ENCODE measurements around the gene TNKS2. TPM values are rescaled to one million over a fixed set of nuclear protein-coding genes. Genes with fewer than 3 reads are reported as not detected.
"Not testable (repeated sequence)": the region's sequence is repeated elsewhere in the genome, so short reads cannot be mapped to it uniquely, and the experiment has no call there.

The TNKS2 gene
- total RNA-seq, 1 donor from 2014 or later = 53.4 TPM

DNA sequence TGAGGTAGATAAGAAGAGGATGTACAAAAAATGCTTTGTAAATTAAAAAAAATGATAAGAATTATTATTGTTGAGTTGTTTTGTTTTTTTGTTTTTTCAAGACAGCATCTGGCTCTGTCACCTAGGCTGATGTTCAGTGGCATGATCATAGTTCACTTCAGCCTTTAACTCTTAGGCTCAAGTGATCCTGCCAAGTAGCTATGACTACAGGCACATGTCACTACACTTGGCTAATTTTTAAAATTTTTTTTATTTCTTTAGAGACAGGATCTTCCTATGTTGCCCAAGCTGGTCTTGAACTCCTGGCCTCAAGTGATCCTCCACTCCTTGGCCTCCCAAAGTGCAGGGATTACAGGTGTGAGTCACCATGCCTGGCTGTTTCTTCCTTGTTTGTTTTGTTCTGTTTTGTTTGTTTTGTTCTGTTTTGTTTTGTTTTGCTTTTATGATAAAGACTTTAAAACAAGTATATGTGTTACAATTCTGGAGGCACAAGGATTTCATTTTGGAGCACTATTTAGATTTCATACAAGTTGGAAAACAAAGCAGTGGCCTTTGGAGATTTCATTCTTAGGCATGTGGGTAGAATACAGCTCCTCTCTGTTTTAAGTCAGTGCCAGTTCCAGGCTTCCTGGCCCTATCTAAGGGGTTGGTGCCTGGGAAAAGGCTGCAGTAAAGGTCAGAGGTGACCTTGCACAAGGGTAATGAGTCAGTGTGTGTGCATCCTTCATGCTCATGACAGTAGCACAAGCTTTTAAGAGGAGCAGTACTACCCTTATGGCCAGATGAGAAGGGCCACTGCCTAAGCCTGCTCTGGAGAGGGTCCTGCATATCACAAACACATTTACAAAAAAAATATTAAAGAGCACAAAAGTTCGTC is 93.1 kb downstream of the TNKS2 start:
- H3K4me3 ChIP-seq = no peak overlapping the region
- peaks cover 44% of the 10 kb centered on the region for H3K4me1 ChIP-seq
- H3F3A ChIP-seq (ENCODE audit: low read depth) = peaks cover 50% of the 10 kb centered on the region
- H3K36me3 ChIP-seq = no peaks in the 10 kb centered on the region
- no peak for DNase-seq (ENCODE audit: low spot score)
- no peaks in the 10 kb centered on the region for H3K36me3 Mint-ChIP-seq
- H3K27ac ChIP-seq = no peak overlapping the region
- H3K79me2 ChIP-seq (ENCODE audit: low read depth) = no peaks in the 10 kb centered on the region
- H3K9ac ChIP-seq = no peak overlapping the region
- no peaks in the 10 kb centered on the region for H3K27me3 ChIP-seq
- H3K4me3 Mint-ChIP-seq = no peak overlapping the region
- H3K27ac Mint-ChIP-seq = peak overlapping the region; percentile 88
- no peak for TF ChIP-seq EZH2 (IDR thresholded peaks at IDR 0.05)
- TF ChIP-seq, protein P1, sequence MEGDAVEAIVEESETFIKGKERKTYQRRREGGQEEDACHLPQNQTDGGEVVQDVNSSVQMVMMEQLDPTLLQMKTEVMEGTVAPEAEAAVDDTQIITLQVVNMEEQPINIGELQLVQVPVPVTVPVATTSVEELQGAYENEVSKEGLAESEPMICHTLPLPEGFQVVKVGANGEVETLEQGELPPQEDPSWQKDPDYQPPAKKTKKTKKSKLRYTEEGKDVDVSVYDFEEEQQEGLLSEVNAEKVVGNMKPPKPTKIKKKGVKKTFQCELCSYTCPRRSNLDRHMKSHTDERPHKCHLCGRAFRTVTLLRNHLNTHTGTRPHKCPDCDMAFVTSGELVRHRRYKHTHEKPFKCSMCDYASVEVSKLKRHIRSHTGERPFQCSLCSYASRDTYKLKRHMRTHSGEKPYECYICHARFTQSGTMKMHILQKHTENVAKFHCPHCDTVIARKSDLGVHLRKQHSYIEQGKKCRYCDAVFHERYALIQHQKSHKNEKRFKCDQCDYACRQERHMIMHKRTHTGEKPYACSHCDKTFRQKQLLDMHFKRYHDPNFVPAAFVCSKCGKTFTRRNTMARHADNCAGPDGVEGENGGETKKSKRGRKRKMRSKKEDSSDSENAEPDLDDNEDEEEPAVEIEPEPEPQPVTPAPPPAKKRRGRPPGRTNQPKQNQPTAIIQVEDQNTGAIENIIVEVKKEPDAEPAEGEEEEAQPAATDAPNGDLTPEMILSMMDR (IDR thresholded peaks at IDR 0.05) = no peak
- no peak for TF ChIP-seq EZH2phosphoT487 (IDR thresholded peaks at IDR 0.05)
- H2AFZ ChIP-seq (replicated peaks) = no peak overlapping the region
- H4K20me1 ChIP-seq (ENCODE audit: low read depth) = no peaks in the 10 kb centered on the region
- H3K4me2 ChIP-seq = peak overlapping the region; percentile 23
- H3K27me3 Mint-ChIP-seq (ENCODE audit: insufficient read depth, low read depth) = peaks cover 8% of the 10 kb centered on the region
- H3K4me1 Mint-ChIP-seq = peaks cover 45% of the 10 kb centered on the region
- H3K9me3 Mint-ChIP-seq = peaks cover 7% of the 10 kb centered on the region
- H3K9me3 ChIP-seq (ENCODE audit: low read depth) = no peaks in the 10 kb centered on the region

DNA sequence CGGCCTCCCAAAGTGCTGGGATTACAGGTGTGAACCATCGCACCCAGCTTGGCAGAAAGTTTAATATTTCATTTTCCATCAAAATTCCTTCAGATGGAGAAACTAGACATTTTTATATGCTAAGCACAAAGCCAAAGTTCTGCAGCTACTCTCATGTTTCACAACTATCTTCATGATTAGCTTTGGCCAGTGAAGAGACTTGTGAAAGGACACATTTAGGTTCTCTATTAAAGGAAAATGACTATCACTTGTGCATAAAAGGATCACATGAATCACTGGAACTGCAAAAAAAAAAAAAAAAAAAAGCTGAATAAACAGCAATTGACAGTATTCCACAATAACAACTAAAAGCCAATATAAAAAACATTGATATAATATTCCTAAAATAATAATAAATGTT is 94.8 kb downstream of the TNKS2 start:
- Mint-ChIP-seq H3K36me3 (peaks cover 3% of the 10 kb centered on the region), H3K9me3 (peaks cover 13% of the 10 kb centered on the region), H3K4me3 (no peak overlapping the region), H3K4me1 (peaks cover 49% of the 10 kb centered on the region), H3K27ac (peak overlapping the region; percentile 17), H3K27me3 (ENCODE audit: insufficient read depth, low read depth) (peaks cover 11% of the 10 kb centered on the region)
- no peak overlapping the region for H3K27ac ChIP-seq
- H3F3A ChIP-seq (ENCODE audit: low read depth) = peaks cover 52% of the 10 kb centered on the region
- peaks cover 46% of the 10 kb centered on the region for H3K4me1 ChIP-seq
- H4K20me1 ChIP-seq (ENCODE audit: low read depth) = no peaks in the 10 kb centered on the region
- H3K9ac ChIP-seq = no peak overlapping the region
- H3K9me3 ChIP-seq (ENCODE audit: low read depth) = no peaks in the 10 kb centered on the region
- TF ChIP-seq EZH2 (IDR thresholded peaks at IDR 0.05) (no peak), EZH2phosphoT487 (IDR thresholded peaks at IDR 0.05) (no peak)
- TF ChIP-seq, protein P1 (IDR thresholded peaks at IDR 0.05) = no peak
- no peaks in the 10 kb centered on the region for H3K27me3 ChIP-seq
- H3K4me3 ChIP-seq = no peak overlapping the region
- H2AFZ ChIP-seq (replicated peaks) = no peak overlapping the region
- DNase-seq (ENCODE audit: low spot score) = no peak
- H3K79me2 ChIP-seq (ENCODE audit: low read depth) = no peaks in the 10 kb centered on the region
- no peak overlapping the region for H3K4me2 ChIP-seq
- H3K36me3 ChIP-seq = no peaks in the 10 kb centered on the region

DNA sequence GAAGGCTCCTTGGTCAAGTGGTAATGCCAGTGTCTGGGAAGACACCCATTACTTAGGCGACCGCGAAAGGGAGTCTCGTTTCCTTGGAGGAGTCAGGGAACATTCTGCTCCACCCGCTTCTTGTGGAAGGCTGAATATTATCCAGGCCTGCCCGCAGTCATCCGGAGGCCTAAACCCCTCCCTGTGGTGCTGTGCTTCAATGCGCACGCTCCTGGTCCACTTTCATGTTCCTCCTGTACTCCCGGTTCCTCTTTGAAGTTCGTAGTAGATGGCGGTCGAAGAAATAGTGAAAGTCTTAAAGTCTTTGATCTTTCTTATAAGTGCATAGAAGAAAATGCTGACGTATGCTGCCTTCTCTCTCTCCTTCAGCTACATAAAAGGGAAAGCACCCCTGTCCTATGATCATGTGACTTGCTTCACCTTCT is 96.0 kb downstream of the TNKS2 start:
- peak overlapping the region; percentile 75 for H3K27ac Mint-ChIP-seq
- peak overlapping the region; percentile 36 for H3K4me3 Mint-ChIP-seq
- not testable (repeated sequence) for H3K36me3 ChIP-seq; H3K36me3 Mint-ChIP-seq; H2AFZ ChIP-seq (replicated peaks); DNase-seq (ENCODE audit: low spot score); H3K4me2 ChIP-seq; H3K9ac ChIP-seq; H3K27me3 ChIP-seq; H3K27ac ChIP-seq; H3K4me3 ChIP-seq; H3K79me2 ChIP-seq (ENCODE audit: low read depth); H4K20me1 ChIP-seq (ENCODE audit: low read depth); H3K9me3 ChIP-seq (ENCODE audit: low read depth)
- peaks cover 13% of the 10 kb centered on the region for H3K9me3 Mint-ChIP-seq
- H3K27me3 Mint-ChIP-seq (ENCODE audit: insufficient read depth, low read depth) = peaks cover 17% of the 10 kb centered on the region
- peaks cover 53% of the 10 kb centered on the region for H3F3A ChIP-seq (ENCODE audit: low read depth)
- H3K4me1 Mint-ChIP-seq = peaks cover 51% of the 10 kb centered on the region
- peaks cover 44% of the 10 kb centered on the region for H3K4me1 ChIP-seq

DNA sequence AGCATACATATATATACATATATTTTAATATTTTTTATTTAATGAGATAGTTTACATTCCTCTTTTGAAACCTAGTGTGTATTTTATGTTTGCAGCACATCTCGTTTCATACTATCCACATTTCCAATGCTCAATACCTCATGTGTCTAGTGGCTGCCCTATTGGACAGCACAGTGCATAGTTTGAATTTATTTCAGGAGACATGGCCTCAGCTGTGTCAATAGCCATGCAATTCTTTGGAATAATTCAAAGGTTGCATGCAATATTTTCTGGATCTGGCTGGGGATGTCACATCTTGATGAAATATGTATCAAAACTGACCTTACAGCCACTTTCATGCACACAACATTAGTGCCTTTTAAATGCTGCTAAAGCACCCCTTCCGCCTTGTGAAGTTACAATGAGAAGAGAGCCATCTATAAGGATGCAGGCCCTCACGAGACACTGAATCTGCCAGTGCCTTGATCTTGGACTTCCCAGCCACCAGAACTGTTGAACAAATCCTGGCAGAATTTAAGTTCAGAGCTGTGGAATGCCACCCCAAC is 98.1 kb downstream of the TNKS2 start:
- Histone ChIP-seq H3K4me1 (peaks cover 29% of the 10 kb centered on the region), H3F3A (ENCODE audit: low read depth) (peaks cover 53% of the 10 kb centered on the region), H3K4me3 (no peak overlapping the region), H3K27me3 (no peaks in the 10 kb centered on the region), H3K79me2 (ENCODE audit: low read depth) (no peaks in the 10 kb centered on the region), H4K20me1 (ENCODE audit: low read depth) (no peaks in the 10 kb centered on the region), H3K9me3 (ENCODE audit: low read depth) (no peaks in the 10 kb centered on the region), H2AFZ (replicated peaks) (no peak overlapping the region), H3K4me2 (no peak overlapping the region), H3K9ac (no peak overlapping the region), H3K27ac (no peak overlapping the region), H3K36me3 (no peaks in the 10 kb centered on the region)
- DNase-seq (ENCODE audit: low spot score) = no peak
- peaks cover 3% of the 10 kb centered on the region for H3K36me3 Mint-ChIP-seq
- peak overlapping the region; percentile 92 for H3K27ac Mint-ChIP-seq
- peak overlapping the region; percentile 65 for H3K4me3 Mint-ChIP-seq
- H3K27me3 Mint-ChIP-seq (ENCODE audit: insufficient read depth, low read depth) = peaks cover 14% of the 10 kb centered on the region
- TF ChIP-seq EZH2 (IDR thresholded peaks at IDR 0.05) (no peak), EZH2phosphoT487 (IDR thresholded peaks at IDR 0.05) (no peak)
- TF ChIP-seq, protein P1 (IDR thresholded peaks at IDR 0.05) = no peak
- H3K4me1 Mint-ChIP-seq = peaks cover 38% of the 10 kb centered on the region
- H3K9me3 Mint-ChIP-seq = peaks cover 19% of the 10 kb centered on the region

Data from neural progenitor cell (in vitro differentiated cells).